Measurements from ENCODE around the gene EIF2AK3. TPM values are rescaled to one million over a fixed set of nuclear protein-coding genes. Genes with fewer than 3 reads are reported as not detected.
"Not testable (repeated sequence)": the region's sequence is repeated elsewhere in the genome, so short reads cannot be mapped to it uniquely, and the experiment has no call there.

EIF2AK3 gene
- total and polyA plus RNA-seq, 8 donors: 4.8 to 92.3 (median 40.5) TPM

DNA sequence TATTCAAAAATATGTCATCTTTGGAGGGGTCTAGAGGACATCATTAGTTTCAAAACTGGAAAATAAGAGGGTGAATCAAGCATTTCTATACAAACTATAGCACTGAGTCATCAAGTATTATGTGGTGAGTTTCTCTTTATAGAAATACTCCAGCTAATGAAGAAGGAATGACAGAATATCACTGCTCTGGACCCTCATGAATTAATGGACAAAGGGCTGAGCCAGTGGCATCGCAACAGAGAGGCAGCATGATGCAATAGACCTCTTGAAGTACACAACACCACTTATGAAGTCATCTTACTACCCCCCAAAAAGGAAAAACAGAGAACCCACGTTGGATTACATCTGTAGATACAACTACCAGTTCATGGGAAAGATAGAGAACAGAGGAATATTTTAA, 27.4 kb upstream of the EIF2AK3 start:
- intact Hi-C loops (cut with DNase I; ENCODE audit: low total_unique reads): no loop called here
- H3K27ac ChIP-seq: no peak overlapping the region
- TF ChIP-seq POLR2A (IDR thresholded peaks at IDR 0.05) (no peak), CTCF (IDR thresholded peaks at IDR 0.05) (no peak), POLR2AphosphoS5 (IDR thresholded peaks at IDR 0.05) (no peak), EP300 (IDR thresholded peaks at IDR 0.05) (no peak)

GRCh38 chr2:88651646-88652045, 24.4 kb upstream of the EIF2AK3 start:
- no peaks in the 10 kb centered on the region for H3K27me3 ChIP-seq
- TF ChIP-seq POLR2AphosphoS5 (IDR thresholded peaks at IDR 0.05) (no peak), CTCF (IDR thresholded peaks at IDR 0.05) (no peak), POLR2A (IDR thresholded peaks at IDR 0.05) (no peak), EP300 (IDR thresholded peaks at IDR 0.05) (no peak)
- intact Hi-C loops (cut with DNase I; ENCODE audit: low total_unique reads): no loop called here
- 79 to 100% (median 89%) methylated on average over 1 of the region's 1 CpG for WGBS, 5 donors
- no peaks in the 10 kb centered on the region for H3K9me3 ChIP-seq
- no peak overlapping the region for H3K27ac ChIP-seq
- no peak for DNase-seq
- no peaks in the 10 kb centered on the region for H3K4me1 ChIP-seq
- H3K4me3 ChIP-seq: no peak overlapping the region
- H3K36me3 ChIP-seq: no peaks in the 10 kb centered on the region

More for the DNA sequence above, 27.4 kb upstream of the EIF2AK3 start:
- DNase-seq: no peak
- H3K4me3 ChIP-seq: no peak overlapping the region
- no peaks in the 10 kb centered on the region for H3K9me3 ChIP-seq
- no peaks in the 10 kb centered on the region for H3K27me3 ChIP-seq
- H3K4me1 ChIP-seq: peaks cover 6 to 24% (median 11%) of the 10 kb centered on the region in 4 donors
- H3K36me3 ChIP-seq: no peaks in the 10 kb centered on the region
- WGBS, 5 donors: 65 to 88% (median 77%) methylated on average over 2 of the region's 2 CpGs

GRCh38 chr2:88645291-88645882, 18.1 kb upstream of the EIF2AK3 start:
- H3K36me3 ChIP-seq; H3K4me3 ChIP-seq; H3K27me3 ChIP-seq; DNase-seq; intact Hi-C loops (cut with DNase I; ENCODE audit: low total_unique reads); H3K4me1 ChIP-seq; H3K27ac ChIP-seq; H3K9me3 ChIP-seq: not testable (repeated sequence)
- 71 to 79% (median 74%) methylated on average over 2 of the region's 2 CpGs for WGBS, 5 donors

- TF ChIP-seq CTCF (IDR thresholded peaks at IDR 0.05): no peak
- no peak for TF ChIP-seq POLR2A (IDR thresholded peaks at IDR 0.05)
- no peak for TF ChIP-seq POLR2AphosphoS5 (IDR thresholded peaks at IDR 0.05)
- no peak for TF ChIP-seq EP300 (IDR thresholded peaks at IDR 0.05)
- no peaks in the 10 kb centered on the region for H3K36me3 ChIP-seq
- no peak overlapping the region for H3K27ac ChIP-seq
- no peaks in the 10 kb centered on the region for H3K4me1 ChIP-seq
- intact Hi-C loops (cut with DNase I; ENCODE audit: low total_unique reads): no loop called here
- peaks cover 0 to 4% (median 0%) of the 10 kb centered on the region in 4 donors for H3K9me3 ChIP-seq
- DNase-seq: no peak
- 47 to 65% (median 57%) methylated on average over 3 of the region's 3 CpGs for WGBS, 5 donors
- no peaks in the 10 kb centered on the region for H3K27me3 ChIP-seq
- H3K4me3 ChIP-seq: no peak overlapping the region
Observed at GRCh38 chr2:88642278-88642677, 15.0 kb upstream of the EIF2AK3 start.

- intact Hi-C loops (cut with DNase I; ENCODE audit: low total_unique reads): no loop called here
- H3K4me1 ChIP-seq: no peaks in the 10 kb centered on the region
Observed at GRCh38 chr2:88641330-88641729, 14.1 kb upstream of the EIF2AK3 start.

More at GRCh38 chr2:88641330-88641729, 14.1 kb upstream of the EIF2AK3 start:
- Histone ChIP-seq H3K27me3 (no peaks in the 10 kb centered on the region), H3K9me3 (peaks cover 0 to 4% (median 0%) of the 10 kb centered on the region in 4 donors), H3K36me3 (no peaks in the 10 kb centered on the region), H3K27ac (no peak overlapping the region), H3K4me3 (no peak overlapping the region)
- TF ChIP-seq POLR2AphosphoS5 (IDR thresholded peaks at IDR 0.05) (no peak), EP300 (IDR thresholded peaks at IDR 0.05) (no peak), POLR2A (IDR thresholded peaks at IDR 0.05) (no peak)
- no peak for DNase-seq
- 92 to 99% (median 97%) methylated on average over 7 of the region's 7 CpGs for WGBS, 5 donors

All from stomach (tissue), 9 donors.